NOMO-1 treated with dmso at 0.1 percent for 144 hours (cell line): ENCODE results near the gene TINAGL1.
A peak's percentile ranks its signal among the peaks of the same experiment; 100 is the strongest.

Experiments used
- DNase-seq: peaks from one replicate; lab custom pipeline; 2025; ENCODE audit not compliant: unreplicated experiment; lab: John Stamatoyannopoulos, UW

Gene TINAGL1

DNA sequence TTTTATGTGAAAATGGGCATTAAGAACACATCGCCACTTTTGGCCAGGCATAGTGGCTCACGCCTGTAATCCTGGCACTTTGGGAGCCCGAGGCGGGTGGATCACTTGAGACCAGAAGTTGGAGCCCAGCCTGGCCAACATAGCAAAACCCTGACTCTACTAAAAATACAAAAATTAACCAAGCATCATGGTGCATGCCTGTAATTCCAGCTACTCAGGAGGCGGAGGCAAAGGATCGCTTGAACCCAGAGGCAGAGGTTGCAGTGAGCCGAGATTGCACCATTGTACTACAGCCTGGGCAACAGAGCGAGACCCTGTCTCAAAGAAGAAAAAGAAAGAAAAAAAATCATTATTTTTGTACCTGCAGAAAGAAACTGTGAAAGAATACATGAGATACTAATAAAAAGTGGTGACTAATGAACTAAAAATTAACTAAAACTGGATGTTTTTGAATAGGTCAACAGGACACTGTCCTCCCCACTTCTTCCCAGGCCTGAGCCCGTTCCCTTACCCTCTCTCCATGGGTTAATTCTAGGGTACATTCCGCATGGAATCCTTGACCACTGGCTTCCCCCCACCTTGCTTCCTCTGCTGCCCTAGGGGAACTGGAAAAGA lies 8.3 kb upstream of the TINAGL1 start:
- DNase-seq = no peak

DNA sequence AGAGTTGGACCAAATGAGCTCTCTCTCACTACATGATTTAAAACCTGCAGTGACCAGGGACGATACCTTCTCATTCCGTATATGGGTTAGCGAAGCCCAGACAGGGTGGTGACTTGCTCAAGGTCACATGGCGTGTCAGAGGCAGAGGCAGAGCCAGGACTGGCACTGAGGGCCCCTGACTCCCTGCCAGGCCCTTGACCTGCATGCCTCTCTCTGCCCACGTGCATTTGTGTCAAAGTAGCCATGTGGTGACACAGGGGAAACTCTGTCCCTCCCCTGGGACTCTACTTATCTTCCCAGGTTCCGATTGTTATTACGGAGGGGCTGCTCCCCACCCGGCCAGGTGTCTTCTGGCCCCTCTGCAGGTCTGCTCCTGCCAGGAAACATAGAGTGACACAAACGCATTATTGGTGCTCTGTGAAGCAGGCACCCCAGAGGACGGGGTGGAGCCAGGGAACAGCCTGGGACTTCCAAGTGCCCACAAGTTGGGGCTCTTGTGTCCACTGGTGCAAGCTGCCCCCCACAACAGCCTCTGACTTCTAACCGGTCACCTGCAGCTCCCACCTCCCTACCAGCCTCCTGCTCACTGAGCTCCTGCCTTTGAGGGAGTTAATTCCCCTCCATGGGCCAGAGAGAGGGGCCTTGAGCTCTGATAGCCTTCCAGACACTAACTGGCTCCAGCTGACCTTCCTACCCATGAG lies 7.3 kb upstream of the TINAGL1 start:
- DNase-seq = no peak

DNA sequence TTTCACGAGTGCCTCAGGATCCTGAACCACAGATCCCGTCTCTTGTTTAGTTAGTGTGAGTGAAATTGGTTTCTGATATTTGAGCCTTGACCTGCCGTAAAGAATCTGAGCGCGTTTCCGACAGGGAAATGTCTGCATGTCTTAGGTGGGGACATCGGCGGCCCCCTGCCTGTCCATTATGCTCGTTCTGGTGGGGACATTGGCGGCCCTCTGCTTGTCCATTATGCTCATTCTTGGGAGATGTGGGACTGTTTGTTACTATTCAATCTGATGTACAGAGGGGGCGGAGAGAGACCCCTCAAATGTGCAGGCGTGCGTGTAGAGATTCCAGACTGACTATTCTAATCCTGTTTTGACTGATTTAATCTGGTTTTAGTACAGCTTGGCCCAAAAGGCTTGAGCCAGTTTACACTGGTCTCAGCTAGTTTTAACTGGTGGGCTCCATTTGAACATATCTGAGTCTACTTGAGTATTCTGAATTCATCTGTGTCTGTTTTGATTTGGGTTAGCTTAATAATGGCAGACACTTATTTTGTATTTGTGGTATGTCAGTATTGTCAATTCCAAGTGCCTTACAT lies 6.6 kb upstream of the TINAGL1 start:
- DNase-seq = no peak

DNA sequence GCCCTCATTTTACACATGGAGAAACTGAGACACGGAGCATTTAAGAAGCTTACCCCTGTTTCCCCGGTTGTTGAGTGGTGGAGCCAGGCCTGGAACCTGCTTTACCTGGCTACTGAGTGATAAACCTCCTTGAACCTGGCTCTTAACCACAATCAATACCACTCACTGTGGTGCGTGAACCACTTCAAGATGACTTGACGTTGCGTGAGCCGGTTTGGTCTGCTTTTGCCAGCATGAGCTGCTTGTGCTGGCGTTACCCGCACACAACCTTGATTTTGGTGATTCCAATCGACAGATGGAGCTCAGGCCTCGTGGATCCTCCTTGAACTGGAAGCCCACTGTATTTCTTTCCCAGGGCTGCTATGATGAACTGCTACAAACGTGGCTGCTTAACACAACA lies 6.1 kb upstream of the TINAGL1 start:
- DNase-seq = no peak

DNA sequence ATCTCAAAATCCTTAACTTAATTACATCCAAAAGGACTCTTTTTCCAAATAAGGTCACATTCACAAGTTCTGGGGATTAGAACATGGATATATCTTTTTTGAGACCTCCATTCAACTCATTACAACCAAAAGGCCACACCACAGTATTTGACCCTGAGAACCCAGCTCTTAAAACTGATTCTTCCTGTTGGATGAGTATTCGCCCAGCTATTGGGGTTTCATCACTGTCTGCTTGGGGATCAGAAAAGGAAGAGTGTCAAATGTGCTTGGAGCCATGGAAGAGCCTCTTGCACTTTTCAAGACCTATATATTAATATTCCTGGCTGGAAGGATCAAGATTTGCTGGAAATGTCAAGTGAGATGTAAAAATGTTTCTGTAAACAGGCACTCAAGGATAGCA lies 5.4 kb upstream of the TINAGL1 start:
- no peak for DNase-seq

DNA sequence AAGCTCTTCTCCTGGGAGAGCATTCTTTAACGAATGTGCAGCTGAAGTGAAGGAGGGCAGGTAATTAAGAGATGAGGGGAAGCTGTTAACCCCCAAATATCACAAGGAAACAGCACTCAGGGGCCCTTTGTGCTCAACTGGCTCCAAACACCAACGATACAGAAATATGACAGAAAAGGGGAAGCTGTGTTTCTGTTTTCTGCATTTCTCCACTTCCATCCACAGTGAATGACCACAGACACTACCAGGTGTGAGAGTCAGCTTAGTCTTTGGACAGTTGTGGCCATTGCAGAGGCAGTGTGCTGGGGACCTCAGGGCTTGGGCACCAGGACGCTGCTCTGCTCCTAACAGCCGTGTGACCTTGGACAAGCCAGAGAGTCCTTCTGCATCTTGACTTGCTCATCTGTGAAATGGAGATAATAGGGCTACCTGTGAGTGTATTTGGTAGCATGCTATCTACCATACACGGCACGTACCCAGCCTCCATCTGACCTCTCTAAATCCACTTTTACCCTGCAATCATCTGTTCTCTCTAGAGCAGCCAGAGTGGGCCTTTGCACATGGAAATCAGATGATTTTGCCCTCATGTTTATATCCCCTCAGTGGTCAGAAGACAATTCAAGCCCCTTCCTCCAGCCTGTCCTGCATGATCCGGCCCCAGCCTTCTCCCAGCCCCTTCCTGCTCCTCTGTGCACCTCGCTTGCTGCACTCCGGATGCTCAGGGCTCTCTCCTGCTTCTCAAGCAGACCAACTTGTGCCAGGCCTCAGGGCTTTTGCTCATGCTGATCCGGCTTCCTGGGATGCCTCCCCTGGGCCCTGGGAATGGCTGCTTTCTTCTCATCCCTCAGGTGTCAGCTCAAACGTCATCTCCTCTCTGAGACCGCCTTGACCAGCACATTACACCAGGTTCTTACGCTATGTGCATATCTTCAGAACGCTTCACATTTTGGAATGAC lies 4.7 kb upstream of the TINAGL1 start:
- peak; percentile 15 for DNase-seq

DNA sequence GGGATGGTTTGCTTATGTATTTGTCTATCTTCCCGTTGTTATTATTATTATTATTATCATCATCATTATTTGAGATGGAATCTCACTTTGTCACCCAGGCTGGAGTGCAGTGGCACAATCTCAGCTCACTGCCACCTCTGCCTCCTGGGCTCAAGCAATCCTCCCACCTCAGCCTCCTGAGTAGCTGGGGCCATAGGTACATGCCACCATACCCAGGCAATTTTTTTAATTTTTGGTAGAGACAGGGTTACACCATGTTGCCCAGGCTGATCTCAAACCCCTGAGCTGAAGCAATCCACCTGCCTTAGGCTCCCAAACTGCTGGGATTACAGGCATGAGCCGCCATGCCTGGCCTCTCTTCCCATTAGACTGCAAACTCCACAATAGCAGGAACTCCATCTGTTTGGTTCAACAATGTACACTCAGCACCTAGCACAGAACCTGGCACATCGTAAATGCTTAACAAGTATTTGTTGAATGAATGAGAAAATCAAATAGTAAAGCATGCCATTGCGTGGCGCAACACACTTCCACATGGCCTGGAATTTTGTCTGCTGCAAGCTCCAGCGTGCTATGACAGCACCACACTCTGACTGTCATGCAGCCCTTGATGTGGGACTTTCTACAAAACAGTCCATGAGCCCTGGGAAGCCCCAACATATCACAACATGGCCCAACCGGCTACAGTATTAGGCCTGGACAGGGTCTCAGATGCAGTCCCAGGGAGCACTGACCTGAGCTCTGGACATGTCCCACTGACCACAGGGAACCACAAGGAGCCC lies 3.8 kb upstream of the TINAGL1 start:
- DNase-seq = no peak

DNA sequence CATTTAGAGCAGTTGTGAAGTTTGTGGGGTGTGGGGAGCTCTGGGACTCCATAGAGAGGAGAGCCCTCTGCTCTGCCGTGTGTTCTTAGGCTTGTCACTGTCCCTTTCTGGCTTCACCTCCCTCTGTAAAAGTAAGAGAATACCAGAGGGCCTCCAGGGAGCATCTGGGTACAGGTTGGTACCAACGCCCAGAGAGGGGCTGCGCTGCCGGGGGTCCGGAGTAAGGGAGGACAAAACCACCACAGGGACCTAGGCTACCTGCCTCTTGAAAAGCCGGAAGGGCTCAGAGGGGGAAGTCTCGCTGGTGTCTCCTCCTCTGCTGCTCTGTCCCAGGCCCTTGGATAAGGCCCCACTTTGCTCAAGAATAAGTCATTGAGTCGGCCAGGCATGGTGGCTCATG lies 3.1 kb upstream of the TINAGL1 start:
- no peak for DNase-seq

DNA sequence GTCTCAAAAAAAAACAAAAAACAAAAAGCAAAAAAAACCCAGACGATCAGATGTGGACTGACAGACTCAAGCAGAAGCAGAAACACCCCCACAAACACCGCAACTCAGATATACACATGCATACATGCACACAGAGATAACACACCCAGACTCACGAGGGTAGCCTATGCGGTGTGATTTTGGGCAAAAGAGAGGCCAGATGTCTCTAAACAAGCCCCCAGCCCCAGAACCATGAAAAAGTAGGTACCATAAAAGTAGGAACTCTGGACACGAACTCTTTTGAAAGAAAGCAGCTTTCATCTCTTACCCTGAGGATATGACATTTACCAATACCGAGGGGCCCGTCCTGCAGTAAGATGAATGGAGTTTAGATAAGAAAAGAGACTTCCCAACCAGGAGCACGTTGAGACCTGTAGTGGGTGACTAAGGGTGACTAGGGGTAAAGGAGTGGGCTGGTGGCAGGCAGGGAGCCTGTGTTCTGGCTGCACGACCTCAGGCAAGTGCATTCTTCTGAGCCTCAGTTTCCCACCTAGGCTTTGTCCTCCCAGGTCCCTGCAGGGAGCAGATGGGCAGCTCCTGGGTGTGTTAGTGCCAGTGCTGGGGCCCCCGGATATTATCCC lies 1.5 kb upstream of the TINAGL1 start:
- DNase-seq = no peak

DNA sequence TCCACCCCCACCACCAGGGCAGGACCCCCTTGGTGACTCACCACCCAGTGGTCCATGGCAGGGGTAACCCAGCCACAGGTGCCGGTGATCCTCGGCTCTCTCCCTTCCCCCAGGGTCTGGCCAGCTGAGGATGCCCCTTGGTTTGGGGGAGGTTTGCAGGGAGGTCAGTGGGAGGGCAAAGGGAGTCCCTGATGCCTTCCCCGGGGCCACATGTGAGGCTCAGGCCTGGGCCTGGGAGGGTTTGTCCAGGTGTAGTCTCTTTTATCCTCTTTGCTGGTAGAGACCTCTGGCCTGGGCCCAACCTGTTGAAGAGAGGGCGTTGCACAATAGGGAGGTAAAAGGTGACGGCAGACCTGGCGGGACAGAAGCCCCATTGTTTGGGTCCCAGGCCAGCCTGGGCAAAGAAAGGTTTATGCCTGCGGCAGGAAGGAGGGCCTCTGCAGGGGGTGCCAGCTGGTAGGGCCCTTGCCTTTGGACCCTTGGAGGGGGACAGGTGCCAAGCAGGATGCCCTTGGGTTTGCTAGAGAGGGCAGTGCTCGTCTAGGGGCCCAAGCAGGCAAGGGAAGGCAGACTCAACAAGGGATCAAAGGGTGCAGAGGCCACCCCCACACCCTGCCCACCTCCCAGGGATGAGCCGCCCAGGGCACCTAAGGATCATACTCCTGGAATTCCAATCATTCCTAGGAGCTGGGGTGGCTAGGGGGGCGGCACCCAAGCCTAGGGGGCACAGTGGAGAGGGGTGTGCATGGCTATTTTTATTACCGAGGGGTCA lies 760 bp upstream of the TINAGL1 start:
- DNase-seq = no peak

DNA sequence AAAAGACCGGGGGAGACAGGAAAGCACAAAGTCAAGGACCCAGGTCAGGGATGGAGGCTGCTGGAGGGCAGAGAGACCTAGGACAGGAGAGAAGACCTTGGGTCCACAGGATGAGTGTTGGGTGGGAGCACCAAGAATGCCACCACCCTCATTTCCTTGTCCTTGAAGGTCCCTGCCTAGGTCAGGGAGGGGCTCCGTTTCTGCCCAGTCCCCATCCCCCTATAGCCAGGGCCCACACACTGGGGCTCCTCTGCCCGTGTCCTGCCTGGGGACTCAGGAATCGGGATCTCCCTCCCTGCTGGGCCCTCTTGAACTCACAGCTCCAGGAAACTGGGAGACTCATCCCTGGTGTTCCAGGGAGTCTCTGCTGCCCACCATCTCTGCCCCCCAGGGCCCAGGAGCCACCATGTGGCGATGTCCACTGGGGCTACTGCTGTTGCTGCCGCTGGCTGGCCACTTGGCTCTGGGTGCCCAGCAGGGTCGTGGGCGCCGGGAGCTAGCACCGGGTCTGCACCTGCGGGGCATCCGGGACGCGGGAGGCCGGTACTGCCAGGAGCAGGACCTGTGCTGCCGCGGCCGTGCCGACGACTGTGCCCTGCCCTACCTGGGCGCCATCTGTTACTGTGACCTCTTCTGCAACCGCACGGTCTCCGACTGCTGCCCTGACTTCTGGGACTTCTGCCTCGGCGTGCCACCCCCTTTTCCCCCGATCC lies 584 bp downstream of the TINAGL1 start:
- DNase-seq = no peak

DNA sequence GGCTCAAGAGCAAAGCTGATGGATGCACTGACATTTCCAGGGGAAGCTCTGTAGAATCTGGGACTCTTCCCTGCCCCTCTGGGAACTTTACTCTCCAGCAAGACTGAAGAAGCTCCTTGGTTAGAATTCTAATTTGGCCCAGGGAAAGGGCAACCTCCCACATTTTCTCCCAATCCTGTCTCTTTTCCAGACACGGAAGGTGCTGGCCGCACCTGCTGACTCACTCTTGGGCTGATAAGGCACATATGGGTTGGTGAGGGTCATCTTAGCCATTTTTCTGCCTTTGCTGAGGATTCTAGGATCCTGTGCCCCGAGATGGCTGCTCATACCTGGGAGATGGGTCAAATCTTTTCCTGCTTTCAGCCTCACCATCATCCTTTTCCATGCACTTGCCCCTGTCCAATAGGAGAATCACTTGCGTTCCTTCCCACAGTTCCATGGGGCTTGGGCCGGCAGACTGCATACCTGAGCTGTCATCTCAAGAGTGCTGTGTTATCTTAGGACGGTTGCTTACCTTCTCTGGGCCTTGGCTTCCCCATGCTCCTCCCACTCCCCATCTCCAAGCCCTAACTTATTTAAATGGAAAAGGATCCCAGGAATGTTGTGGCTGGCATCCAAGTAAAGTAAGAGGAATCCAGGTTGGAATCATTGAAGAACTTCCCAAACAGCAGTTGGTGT lies 1.3 kb downstream of the TINAGL1 start:
- DNase-seq = no peak

DNA sequence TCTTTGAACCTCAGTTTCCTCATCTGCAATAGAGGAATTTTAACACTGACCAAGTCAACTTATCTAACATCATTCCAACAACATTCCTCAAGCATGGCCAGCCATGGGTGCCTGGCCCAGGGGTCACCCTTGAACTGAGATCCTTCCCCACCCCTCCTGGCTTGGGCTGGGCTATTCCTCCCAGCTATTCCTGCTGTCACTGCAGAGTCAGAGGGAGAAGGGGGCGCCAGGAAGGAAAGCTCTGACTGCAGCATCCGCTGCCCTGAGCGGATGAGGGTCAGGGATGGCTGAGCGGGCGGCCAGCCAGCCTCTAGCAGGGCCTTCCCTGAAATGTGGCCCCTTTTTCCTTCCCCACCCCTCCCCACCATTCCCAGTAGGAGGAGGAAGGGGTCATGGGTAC lies 3.1 kb downstream of the TINAGL1 start:
- no peak for DNase-seq

DNA sequence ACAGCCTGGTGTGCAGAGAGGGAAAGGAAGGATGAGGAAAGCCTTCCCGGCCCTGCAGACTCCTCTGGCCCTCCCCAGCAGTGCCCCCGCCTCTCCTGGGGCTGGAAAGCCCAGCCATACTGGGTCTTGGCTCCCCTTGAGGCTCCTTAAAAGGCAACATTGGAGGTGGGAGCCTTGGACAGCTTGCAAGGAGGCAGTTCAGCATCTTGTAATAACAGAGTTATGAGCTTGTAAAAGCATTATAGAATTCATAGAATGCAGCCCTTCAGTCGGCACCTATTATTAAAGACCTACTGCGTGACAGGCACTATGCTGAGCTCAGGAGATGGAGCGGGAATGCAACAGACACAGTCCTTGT lies 4.2 kb downstream of the TINAGL1 start:
- no peak for DNase-seq

DNA sequence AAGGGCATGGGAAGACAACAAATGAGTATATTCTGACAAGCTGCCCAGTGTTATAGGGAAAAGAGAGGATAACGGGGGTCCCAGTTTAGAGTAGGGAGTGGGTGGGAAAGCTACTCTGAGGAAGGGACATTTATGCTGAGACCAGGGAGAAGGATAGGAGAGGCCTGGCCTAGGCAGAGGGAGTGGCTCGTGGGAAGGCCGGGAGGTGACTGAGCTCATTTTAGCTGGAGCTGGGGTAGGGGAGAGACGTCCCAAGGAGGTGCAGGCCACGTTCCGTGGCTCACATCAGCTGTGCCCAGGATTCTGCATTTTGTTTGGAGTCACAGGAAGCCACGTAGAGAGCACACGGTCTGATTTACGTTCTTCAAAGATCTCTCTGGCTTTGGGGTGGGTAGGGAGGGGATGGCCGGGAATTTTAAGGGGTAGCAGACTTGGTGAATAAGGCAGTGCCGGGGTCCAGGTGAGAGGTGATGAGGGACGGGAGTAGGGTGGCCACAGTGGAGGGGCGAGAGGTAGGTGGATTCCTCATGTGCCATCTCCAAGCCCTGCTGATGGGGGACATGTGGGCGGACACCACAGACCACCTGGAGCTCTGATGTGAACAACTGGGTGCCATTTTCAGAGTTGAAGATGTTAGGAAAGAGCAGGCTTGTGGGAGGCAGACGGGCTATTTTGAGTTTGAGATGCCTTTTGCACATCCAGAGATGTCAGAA lies 4.7 kb downstream of the TINAGL1 start:
- no peak for DNase-seq

DNA sequence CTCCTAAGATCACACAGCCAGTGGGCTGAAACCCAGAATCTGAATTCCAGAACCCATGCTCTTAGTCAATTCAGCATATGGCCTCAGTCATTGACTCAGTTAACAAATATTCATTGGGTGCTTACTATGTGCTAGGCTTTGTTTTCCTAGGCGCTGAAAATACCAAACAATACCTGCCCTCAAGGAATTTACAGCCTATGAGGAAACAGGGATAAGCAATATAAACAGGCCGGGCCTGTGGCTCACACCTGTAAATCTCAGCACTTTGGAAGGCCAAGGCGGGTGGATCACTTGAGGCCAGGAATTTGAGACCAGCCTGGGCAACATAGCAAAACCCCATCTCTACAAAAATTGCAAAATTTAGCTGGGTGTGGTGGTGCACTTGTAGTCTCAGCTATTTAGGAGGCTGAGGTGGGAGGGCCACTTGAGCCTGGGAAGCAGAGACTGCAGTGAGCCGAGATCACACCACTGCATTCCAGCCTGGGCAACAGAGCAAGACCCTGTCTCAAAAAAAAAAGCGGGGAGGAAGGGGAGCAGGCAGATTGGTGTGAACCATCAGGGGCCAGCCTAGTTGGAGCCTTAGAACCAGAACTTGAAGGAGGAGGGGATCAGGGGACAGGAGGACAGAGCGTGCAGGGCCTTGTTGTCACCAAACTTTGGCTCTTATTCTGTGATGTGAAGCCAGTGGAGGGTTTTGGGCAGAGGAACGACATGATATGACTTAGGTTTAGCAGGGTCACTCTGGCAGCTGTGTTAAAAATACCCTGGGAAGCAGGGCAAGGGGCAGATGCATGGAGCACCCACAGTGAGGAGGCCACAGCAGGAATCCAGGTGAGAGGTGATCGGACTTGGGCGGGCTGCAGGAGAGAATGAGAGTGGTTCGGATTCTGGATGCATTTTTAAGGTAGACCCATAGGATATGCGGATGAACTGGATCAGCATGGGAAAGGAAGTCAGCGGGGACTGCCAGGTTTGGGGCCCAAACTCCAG lies 5.8 kb downstream of the TINAGL1 start:
- no peak for DNase-seq
